Type B pancreatic cell (in vitro differentiated cells): ENCODE measurements around the gene GRIK5. TPM values are rescaled to one million over a fixed set of nuclear protein-coding genes. Genes with fewer than 3 reads are reported as not detected.

ENCODE experiments used
- DNase-seq: peaks from one replicate; pipeline ENCODE4 v3.0.0; 2021; ENCODE audit warnings: mixed read lengths; ENCODE audit not compliant: unreplicated experiment; ENCODE audit errors: extremely low spot score
- H3K27ac Mint-ChIP-seq: 2 replicates; pipeline ENCODE4 v1.8.0; 2021; ENCODE audit warnings: mild to moderate bottlenecking, mixed read lengths
- H3K27me3 Mint-ChIP-seq: 2 replicates; pipeline ENCODE4 v1.8.0; 2021; ENCODE audit warnings: mixed read lengths
- H3K36me3 Mint-ChIP-seq: 2 replicates; pipeline ENCODE4 v1.8.0; 2021; ENCODE audit warnings: mixed read lengths
- H3K4me1 Mint-ChIP-seq: one replicate; pipeline ENCODE4 v1.8.0; 2021; ENCODE audit warnings: mixed read lengths; ENCODE audit not compliant: unreplicated experiment
- H3K4me3 Mint-ChIP-seq: 2 replicates; pipeline ENCODE4 v1.8.0; 2021; ENCODE audit warnings: mild to moderate bottlenecking, mixed read lengths
- H3K9me3 Mint-ChIP-seq: 2 replicates; pipeline ENCODE4 v1.8.0; 2021; ENCODE audit warnings: mixed read lengths
- total RNA-seq: library from RNA; stranded (reverse); gene quantifications from 2 replicates; pipeline ENCODE4 v1.2.1, GENCODE V29; 2021; ENCODE audit warnings: low replicate concordance
- TF ChIP-seq, protein P1 (sequence below): fragments of 200-600 bp; sonication (generic); conservative IDR thresholded peaks from 2 replicates; pipeline ENCODE4 v1.5.0; 2021; ENCODE audit warnings: antibody characterized with exemption, mild to moderate bottlenecking

GRIK5 gene
- total RNA-seq, 1 donor from 2014 or later: 5.8 TPM

DNA sequence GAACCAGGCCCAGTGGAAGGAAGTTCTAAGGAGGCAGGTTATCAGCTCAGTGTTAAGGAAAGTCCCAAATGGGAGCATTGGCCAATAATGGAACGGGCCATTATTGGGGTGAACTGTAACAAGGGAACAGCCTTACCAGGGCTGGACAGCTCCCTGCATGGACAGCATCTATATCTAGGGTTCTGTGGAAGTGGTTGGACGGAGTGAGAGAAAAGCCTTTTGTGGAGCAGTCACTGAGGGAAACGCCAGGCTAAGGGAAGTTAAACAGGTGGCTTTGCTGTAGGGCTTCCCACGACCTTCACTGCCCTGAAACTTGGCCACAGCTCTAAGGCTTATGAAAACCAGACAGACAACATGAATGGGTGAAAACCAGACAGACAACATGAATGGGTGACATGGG is 45.2 kb upstream of the GRIK5 start:
- Mint-ChIP-seq H3K36me3 (no peaks in the 10 kb centered on the region), H3K4me3 (no peak overlapping the region), H3K27ac (no peak overlapping the region), H3K4me1 (peaks cover 5% of the 10 kb centered on the region), H3K27me3 (peaks cover 32% of the 10 kb centered on the region), H3K9me3 (no peaks in the 10 kb centered on the region)
- TF ChIP-seq, protein P1, sequence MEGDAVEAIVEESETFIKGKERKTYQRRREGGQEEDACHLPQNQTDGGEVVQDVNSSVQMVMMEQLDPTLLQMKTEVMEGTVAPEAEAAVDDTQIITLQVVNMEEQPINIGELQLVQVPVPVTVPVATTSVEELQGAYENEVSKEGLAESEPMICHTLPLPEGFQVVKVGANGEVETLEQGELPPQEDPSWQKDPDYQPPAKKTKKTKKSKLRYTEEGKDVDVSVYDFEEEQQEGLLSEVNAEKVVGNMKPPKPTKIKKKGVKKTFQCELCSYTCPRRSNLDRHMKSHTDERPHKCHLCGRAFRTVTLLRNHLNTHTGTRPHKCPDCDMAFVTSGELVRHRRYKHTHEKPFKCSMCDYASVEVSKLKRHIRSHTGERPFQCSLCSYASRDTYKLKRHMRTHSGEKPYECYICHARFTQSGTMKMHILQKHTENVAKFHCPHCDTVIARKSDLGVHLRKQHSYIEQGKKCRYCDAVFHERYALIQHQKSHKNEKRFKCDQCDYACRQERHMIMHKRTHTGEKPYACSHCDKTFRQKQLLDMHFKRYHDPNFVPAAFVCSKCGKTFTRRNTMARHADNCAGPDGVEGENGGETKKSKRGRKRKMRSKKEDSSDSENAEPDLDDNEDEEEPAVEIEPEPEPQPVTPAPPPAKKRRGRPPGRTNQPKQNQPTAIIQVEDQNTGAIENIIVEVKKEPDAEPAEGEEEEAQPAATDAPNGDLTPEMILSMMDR: no peak
- no peak for DNase-seq

DNA sequence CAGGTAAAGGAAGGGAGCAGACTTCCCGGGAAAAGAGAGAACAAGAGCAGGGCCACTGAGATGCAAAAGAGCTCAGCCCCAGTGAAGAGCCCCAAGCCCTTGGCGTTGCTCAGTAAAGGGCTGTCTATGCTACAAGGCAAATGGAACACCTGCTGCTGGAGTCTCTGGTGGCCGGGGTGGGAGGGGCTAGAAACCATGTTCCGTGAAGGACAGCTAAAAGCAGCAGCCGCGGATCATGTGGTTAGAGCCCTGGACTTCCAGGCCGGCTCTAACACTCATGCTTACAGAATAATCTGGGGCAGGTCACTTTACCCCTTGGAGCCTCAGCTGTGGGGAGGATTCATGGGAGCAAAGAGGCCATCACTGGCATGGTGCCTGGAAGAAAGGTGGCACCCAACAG is 44.4 kb upstream of the GRIK5 start:
- Mint-ChIP-seq H3K4me1 (peaks cover 5% of the 10 kb centered on the region), H3K4me3 (no peak overlapping the region), H3K27ac (no peak overlapping the region)

DNA sequence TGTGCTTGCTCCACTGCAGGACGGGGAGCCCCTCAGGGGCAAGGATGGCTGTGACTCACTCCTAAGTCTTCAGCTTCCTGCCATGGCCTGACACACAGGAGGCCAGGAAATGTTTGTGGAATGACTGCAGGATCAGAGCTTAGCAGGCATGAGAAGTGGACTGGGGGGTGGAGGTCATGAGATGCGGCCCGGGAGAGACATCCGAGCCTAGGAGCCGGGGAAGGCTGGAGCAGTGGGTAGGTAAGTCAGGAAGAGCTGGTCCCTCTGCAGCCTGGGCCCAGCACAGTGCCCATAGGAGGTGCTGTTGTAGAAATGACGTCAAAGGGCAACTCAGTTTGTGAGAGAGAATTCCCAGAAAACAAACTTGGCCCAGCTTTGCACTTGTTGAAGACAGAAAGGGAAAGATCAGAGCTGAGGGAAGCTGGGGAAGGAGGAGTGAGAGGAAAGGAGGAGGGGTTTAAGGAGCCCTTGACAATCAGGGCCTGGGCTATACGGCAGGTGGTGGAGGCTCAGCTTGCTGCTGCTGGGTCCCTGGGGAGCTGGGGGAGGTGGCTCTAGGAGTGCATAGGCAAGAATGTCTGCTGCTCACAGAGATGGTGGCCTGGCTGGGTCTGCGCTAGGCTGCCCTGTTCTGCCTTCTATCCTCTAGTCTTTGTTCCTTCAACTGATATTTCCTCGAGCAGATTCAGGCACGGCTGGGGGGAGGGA is 43.8 kb upstream of the GRIK5 start:
- Mint-ChIP-seq H3K27ac (no peak overlapping the region), H3K27me3 (peaks cover 32% of the 10 kb centered on the region), H3K36me3 (no peaks in the 10 kb centered on the region), H3K4me3 (no peak overlapping the region), H3K4me1 (peaks cover 5% of the 10 kb centered on the region), H3K9me3 (no peaks in the 10 kb centered on the region)
- TF ChIP-seq, protein P1: peak; percentile 19
- DNase-seq: no peak

More for the DNA sequence above, 44.4 kb upstream of the GRIK5 start:
- no peak for DNase-seq
- TF ChIP-seq, protein P1: no peak
- peaks cover 32% of the 10 kb centered on the region for H3K27me3 Mint-ChIP-seq
- no peaks in the 10 kb centered on the region for H3K36me3 Mint-ChIP-seq
- no peaks in the 10 kb centered on the region for H3K9me3 Mint-ChIP-seq

DNA sequence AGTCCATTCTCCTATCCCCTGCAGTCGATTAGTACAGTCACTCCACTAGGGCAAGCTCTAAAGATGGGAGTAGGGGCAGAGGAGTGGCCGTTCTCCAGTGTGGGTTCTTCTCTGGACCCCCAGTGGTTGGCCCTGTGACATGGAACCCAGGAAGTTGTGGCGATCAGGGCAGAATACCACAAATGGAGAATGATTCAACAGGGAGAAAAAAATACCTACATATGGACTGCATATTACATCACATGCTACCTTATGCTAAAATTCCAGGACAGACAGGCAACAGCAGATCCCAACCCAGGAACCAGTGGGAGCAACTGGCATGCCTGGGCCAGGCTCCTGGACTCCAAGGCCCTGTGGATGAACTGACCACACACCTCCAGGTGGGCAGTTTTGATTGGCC is 41.8 kb upstream of the GRIK5 start:
- Mint-ChIP-seq H3K9me3 (no peaks in the 10 kb centered on the region), H3K36me3 (no peaks in the 10 kb centered on the region), H3K4me3 (no peak overlapping the region), H3K4me1 (peaks cover 5% of the 10 kb centered on the region), H3K27me3 (peaks cover 47% of the 10 kb centered on the region), H3K27ac (no peak overlapping the region)
- TF ChIP-seq, protein P1: no peak
- DNase-seq: no peak

DNA sequence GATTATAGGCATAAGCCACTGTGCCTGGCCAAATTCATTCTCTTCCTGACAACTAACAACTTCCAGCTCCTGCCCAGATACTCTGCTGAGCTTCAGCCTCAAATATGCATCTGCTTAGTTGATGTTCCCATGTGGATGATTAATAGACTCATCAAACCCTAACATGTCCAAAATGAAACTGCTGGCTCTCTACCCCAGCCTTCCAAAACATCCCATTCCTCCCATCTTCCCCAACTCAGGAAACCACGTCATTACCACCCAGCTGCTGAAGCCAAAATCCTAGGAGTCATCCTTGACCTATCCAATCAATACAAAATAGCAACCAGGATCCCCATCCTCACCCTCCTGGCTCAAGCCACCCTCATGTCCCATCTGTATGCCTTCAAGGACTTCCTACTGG is 41.4 kb upstream of the GRIK5 start:
- TF ChIP-seq, protein P1: no peak
- Mint-ChIP-seq H3K27me3 (peaks cover 50% of the 10 kb centered on the region), H3K4me3 (no peak overlapping the region), H3K9me3 (no peaks in the 10 kb centered on the region), H3K36me3 (no peaks in the 10 kb centered on the region), H3K4me1 (peaks cover 5% of the 10 kb centered on the region), H3K27ac (no peak overlapping the region)
- DNase-seq: no peak
